ENCODE data around the gene TESPA1.
"Not testable (repeated sequence)": the region's sequence is repeated elsewhere in the genome, so short reads cannot be mapped to it uniquely, and the experiment has no call there.

TESPA1 gene

DNA sequence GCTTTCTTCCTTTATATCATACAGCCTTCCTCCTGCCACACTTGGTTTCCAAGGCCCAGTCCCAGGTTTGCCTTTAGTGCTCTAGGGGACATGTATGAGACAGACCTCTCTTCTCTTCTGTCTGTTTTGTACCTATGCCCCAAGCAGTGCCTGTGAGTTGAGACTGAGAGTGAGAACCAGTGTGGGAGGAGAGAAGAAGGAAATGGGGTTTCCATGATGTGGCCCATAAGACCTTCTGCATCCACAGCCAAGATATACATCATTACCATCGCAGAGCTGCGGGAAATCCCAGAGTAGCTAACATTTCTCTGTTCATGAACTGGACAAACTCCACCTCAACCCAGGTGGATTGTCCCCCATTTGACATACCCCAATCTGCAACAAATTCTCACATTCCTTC lies 2.8 kb downstream of the TESPA1 start:
- no peak for DNase-seq

DNA sequence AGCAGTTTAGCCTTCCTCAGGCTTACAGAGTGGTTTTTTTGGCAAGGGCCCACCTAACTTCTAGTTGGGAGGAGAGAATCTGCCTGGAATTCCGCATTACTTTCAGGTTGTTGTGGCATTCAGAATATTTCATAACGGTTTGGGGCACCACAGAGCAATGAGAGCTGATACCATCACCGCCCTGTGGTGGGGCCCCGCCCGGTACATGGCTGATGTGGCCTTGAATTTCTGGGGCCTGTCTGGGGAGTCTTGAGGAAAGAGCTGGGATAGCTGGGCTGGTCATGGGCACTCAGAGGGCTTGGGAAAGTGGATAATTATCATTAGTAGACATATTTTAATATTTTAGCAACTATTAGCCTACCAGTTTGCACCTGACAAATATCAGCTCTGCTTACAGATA lies 4.2 kb downstream of the TESPA1 start:
- no peak for DNase-seq

DNA sequence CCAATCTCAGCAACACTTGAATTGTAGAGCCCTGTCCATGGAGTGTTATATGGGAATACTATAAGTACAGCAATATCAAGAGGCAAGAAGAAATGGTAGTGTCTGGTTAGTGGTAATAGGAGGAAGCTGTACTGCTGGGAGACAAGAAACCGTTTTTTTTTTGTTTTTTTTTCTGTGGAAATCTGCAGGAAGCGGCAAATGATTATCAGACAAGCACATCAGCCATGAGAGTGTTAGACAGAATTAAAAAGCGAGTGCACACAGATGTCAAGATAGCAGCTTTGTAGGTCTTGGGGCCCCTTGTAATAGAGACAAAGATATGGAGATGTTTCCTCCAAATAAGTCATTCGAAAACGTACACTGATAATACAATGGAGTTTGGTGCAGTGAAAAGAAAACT lies 6.7 kb downstream of the TESPA1 start:
- DNase-seq = no peak

- no peak for DNase-seq
Measured at GRCh38 chr12:54977155-54977554, 7.4 kb downstream of the TESPA1 start.

- no peak for DNase-seq
Measured at GRCh38 chr12:54975875-54976274, 8.7 kb downstream of the TESPA1 start.

DNA sequence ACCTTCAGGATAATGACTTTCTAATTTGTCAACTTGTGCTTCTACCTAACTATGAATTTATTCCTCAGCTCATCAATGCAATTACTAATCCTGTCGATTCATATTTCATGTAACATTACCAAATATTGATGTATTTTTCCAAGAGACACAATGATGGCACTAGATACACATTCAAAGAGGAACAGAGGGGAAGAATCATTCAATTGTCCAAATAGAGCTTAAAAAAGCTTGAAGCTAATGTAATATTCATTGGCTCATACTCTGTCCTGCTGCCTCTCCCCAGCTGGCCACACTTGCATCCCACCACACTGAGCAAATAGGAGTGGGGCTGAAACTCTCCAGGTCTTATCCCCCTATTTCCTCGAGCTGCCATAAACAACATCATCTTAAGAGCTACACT lies 9.3 kb downstream of the TESPA1 start:
- DNase-seq = no peak

GRCh38 chr12:54974279-54974678 lies 10.3 kb downstream of the TESPA1 start:
- DNase-seq = no peak

GRCh38 chr12:54973556-54973955 lies 11.0 kb downstream of the TESPA1 start:
- DNase-seq = no peak

- no peak for DNase-seq
Measured at GRCh38 chr12:54970741-54971140, 13.8 kb downstream of the TESPA1 start.

DNA sequence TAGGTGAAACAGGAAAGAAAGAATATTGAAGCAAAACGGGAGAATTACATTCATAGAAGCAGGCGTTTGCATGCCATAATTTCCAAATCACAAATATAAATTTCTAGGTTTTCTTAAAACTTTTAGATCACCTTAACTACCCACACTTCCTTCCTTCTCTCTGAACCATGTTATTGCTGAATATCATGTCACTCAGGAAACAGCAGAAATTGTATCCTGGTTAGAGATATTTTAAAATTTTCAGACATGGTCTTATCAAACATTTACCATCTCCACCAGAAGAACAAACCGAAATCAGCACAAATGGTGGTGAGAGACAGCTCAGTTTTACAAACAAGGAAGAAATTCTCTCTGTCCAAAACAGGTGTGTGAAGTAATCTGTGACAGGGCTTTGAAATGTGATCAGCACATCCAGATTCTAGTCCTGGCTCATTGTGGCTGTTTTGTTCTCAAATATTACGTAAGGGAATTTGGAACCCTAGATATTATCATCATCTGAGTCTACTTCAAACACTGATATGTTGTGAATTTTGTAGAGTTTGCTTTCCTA lies 16.3 kb downstream of the TESPA1 start:
- no peak for DNase-seq

DNA sequence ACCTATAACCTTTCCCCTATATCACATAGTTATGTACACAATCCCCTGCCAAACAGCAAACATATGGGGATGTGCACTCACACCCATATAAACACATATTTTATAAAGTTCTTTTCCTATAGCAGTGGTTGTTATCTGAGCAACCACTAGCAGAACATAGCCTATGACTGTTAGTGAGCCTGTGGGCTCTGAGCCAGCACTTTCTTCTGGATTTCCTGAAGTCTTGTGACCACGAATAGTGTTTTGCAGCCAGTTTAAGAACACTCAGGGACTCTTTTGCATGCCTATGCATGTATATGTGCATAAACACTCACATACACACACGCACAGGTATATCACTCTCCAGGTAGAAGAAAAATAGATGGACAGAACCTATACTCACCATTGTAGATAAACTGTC lies 17.1 kb downstream of the TESPA1 start:
- no peak for DNase-seq

DNA sequence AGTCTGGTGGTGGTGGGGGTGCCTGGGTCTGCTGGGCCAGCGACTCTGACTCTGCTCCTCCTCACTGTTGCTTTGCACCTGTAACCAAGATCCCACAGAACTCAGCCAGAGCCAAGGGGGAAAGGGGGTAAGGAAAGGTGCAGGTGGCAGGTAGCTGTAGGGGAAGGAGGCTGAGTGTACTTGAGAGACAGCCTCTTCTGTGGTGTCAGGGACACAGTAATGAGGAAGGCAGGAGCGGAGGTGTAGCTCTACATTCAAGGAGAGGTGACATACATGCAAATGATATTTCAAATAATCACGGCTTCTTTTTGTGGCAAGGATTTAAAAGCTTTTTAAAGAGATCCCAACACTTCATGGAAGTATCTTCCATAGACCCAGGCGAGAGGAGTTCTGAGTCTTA lies 23.4 kb downstream of the TESPA1 start:
- DNase-seq = no peak

DNA sequence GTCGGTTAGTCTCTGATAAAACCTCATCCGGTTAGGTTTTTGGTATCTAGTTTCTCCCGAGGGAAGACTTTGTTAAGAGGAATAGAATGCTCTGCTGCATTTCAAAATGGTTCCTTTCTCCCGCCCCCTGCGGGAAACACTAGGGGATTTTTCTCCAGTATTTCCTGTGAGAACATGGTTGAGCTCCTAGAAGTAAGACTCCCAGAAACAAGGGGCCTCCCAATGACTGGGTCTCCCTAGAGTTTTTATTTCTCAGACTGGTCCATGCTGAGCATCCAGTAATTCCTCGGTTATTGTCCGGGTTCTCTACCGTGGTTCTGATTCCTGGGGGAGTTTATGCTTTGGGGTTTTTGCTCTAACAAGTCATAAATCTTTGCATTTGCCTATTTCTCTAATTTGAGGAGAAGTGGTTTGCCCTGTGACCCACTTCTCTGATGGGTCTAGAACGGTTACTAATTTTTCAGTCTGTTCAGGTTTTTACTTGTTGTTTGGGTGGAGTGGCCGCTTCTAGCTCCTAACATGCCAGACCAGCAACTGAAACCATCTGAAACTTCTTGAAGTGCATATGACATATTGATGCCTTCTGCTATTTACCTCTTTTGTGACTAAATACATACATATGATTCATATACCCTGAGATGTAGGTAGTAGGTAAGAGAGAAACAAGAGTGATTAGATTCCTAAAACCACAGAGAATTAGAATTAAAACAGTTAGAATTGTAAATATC lies 25.1 kb downstream of the TESPA1 start:
- no peak for DNase-seq

DNA sequence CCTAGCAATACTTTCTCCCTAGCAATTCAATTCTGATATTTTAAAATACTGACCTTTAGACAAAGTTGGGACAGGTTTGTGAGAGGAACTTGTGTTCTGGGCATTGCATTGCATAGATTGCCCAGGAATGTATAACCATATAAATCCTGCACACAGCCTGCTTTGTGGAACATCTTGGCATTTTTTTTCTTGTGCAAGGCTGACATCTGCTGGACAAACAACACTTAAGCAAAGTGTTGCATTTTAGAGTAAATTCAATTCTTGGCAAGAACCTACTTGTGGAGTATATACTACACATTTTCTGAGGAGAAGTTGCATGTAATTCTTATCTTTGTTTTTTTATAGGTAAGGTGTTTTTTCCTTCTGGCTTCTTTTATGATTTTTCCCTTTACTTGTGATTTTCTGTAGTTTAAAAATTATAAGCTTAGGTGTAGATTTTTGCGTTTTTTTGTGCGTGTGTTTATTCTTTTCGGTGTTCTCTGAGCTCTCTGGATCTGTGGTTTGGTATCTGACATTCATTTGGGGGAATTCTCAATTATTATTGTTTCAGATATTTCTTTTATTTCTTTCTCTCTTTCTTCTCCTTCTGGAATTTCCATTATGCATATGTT lies 26.4 kb downstream of the TESPA1 start:
- DNase-seq = peak; percentile 5

GRCh38 chr12:54956818-54957641 lies 27.5 kb downstream of the TESPA1 start:
- no peak for DNase-seq

DNA sequence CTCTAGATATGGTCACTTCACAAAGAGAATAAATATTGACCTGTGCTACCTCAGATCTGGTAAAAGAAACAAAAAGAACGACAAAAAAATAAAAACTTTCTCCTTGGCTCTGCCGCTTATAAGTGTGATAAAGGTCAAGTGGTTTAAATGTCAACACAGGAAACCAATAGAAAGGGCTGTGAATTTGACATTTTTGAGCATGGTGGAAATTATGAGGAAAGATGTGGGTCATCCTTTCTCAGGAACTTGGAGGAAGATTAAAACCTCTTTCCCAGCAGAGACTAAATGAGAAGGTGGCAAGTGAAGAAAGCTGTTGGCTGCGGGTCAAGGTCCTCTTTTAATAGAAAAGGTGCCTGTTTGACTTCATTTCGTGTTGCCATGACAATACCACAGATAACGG lies 28.2 kb downstream of the TESPA1 start:
- DNase-seq = no peak

- no peak for DNase-seq
Measured at GRCh38 chr12:54954801-54955200, 29.8 kb downstream of the TESPA1 start.

GRCh38 chr12:54954228-54954627 lies 30.3 kb downstream of the TESPA1 start:
- DNase-seq = no peak

- no peak for DNase-seq
Measured at GRCh38 chr12:54950071-54950727, 34.4 kb downstream of the TESPA1 start.

DNA sequence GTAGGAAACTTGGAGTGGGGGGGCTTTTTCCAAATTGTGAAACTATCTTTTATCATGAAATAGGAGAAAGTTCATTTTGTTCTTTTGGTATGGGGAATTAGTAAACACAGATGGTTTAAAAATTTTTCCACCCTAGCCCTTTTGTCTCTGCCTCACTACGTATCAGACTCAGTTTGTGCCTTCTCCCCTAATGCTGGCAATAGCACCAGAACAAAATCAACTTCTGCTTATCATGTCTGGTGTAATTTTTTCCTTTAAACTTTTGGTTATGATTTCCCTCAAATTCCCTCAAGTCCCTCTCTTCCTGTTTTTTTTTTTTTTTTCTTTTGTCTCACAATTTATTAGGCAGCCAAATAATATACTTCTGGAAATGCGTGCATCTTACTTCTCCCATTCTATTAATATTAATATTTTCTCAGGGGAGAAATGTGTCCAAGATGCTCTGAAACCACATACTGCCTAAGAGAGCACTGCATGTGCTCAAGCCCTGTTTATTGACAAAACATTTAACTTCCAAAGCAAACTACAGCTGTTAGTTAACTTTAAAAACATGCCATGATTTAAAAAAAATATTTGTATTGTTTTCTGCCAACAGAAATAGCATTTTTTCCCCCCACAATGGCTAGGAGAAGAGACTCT lies 35.4 kb downstream of the TESPA1 start:
- DNase-seq = no peak

GRCh38 chr12:54948171-54948570 lies 36.4 kb downstream of the TESPA1 start:
- DNase-seq = no peak

DNA sequence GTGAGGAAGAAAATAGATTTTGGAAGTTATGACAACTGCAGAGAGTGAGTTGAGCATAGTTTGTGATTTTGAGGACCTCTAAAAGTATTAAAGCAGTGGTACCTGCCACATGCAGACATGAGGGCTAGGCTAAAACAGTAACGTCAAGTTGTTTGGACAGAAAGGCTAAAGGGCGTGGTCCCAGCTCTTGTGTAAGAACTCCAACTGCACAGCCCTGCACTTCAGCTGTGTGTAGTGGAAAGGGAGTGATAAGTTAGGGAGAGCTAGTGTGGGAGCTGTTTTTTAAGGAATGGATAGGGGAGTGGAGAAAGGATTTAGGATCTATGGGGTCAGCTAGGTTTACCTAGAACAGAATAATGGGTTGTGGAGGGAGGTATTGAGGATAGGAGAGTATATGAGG lies 39.5 kb downstream of the TESPA1 start:
- DNase-seq = no peak

- DNase-seq = not testable (repeated sequence)
Measured at GRCh38 chr12:54943292-54943691, 41.3 kb downstream of the TESPA1 start.

Measured in DMS 273 treated with DMSO at 0.1 percent for 48 hours (cell line).